Fibroblast of lung (primary cell): ENCODE data around the gene CCDC120. TPM values are rescaled to one million over a fixed set of nuclear protein-coding genes. Genes with fewer than 3 reads are reported as not detected.

ENCODE experiments used
- DNase-seq, 2 donors: peaks; one replicate each; pipeline versions ENCODE4 v3.0.0 to v3.0.0-alpha.2; 2010; ENCODE audit warnings: low read depth in 2 of 2
- H2AFZ ChIP-seq: 2 replicates; pipeline ENCODE4 v1.5.1; 2012; ENCODE audit warnings: low read length, control low read depth, inconsistent platforms
- H3K27ac ChIP-seq: 2 replicates; pipeline ENCODE4 v1.5.1; 2011; ENCODE audit warnings: low read length, control low read depth; ENCODE audit not compliant: insufficient read depth
- H3K27me3 ChIP-seq: 2 replicates; pipeline ENCODE4 v1.5.1; 2011; ENCODE audit warnings: mild to moderate bottlenecking, low read length; ENCODE audit not compliant: control insufficient read depth, insufficient read depth
- H3K36me3 ChIP-seq: 2 replicates; pipeline ENCODE4 v1.5.1; 2011; ENCODE audit warnings: low read length; ENCODE audit not compliant: control insufficient read depth, insufficient read depth
- H3K4me1 ChIP-seq: 2 replicates; pipeline ENCODE4 v1.5.1; 2011; ENCODE audit warnings: low read length; ENCODE audit not compliant: control insufficient read depth, insufficient read depth; ENCODE audit errors: extremely low read depth
- H3K4me2 ChIP-seq: 2 replicates; pipeline ENCODE4 v1.5.1; 2011; ENCODE audit warnings: low read length, control low read depth; ENCODE audit not compliant: insufficient read depth; ENCODE audit errors: extremely low read depth
- H3K4me3 ChIP-seq, 4 experiments: fragments of 200-600 bp in 1 of 4; sonication (generic) in 1 of 4; replicated peaks in 1 of 4; 2 replicates each; pipeline ENCODE4 v1.5.1; 2011 to 2016; ENCODE audit warnings: low read length in 4 of 4, low read depth in 3 of 4, mild to moderate bottlenecking in 3 of 4, control low read depth in 2 of 4, inconsistent platforms in 1 of 4, mixed read lengths in 1 of 4; ENCODE audit not compliant: insufficient read depth in 1 of 4; ENCODE audit errors: control extremely low read depth in 1 of 4
- H3K79me2 ChIP-seq: 2 replicates; pipeline ENCODE4 v1.5.1; 2012; ENCODE audit warnings: mild to moderate bottlenecking, low read length, inconsistent platforms; ENCODE audit not compliant: control insufficient read depth, insufficient read depth
- H3K9ac ChIP-seq: 2 replicates; pipeline ENCODE4 v1.5.1; 2011; ENCODE audit warnings: mild to moderate bottlenecking, low read length, control low read depth; ENCODE audit not compliant: insufficient read depth
- H3K9me3 ChIP-seq: 2 replicates; pipeline ENCODE4 v1.5.1; 2012; ENCODE audit warnings: low read depth, low read length; ENCODE audit not compliant: control insufficient read depth, insufficient read depth
- H4K20me1 ChIP-seq: 2 replicates; pipeline ENCODE4 v1.5.1; 2011; ENCODE audit warnings: low read length; ENCODE audit not compliant: control insufficient read depth, insufficient read depth; ENCODE audit errors: extremely low read depth
- EZH2 ChIP-seq: IDR thresholded peaks from 2 replicates; pipeline ENCODE4 v1.5.1; 2012; ENCODE audit warnings: low read length, control low read depth, mild to moderate bottlenecking; ENCODE audit errors: missing control alignments
- polyA plus RNA-seq, 2 donors: library from polyadenylated mRNA; depleted of rRNA in 1 of 2; stranded (reverse) in 1 of 2; unstranded in 1 of 2; fragments of >200 nt; gene quantifications; 2 replicates each; pipeline ENCODE4 v1.2.1, GENCODE V29; 2011 to 2012; ENCODE audit warnings: missing spikeins in 1 of 2
- total RNA-seq: library from RNA; depleted of rRNA; stranded (reverse); fragments of >200 nt; gene quantifications from 2 replicates; pipeline ENCODE4 v1.2.1, GENCODE V29; 2014
- TF ChIP-seq, protein P1 (sequence below), 2 donors: IDR thresholded peaks in 1 of 2; conservative IDR thresholded peaks in 1 of 2; 1 replicate in 1 of 2; 2 replicates in 1 of 2; pipeline ENCODE4 v1.5.1; 2011 to 2012; ENCODE audit warnings: low read length in 2 of 2, control low read depth in 1 of 2, inconsistent platforms in 1 of 2, low read depth in 1 of 2, mild to moderate bottlenecking in 1 of 2

The CCDC120 gene
- total and polyA plus RNA-seq, 2 donors (not counting 1 experiment from before 2014, with no cell fraction given) = 0.52 to 0.66 TPM

DNA sequence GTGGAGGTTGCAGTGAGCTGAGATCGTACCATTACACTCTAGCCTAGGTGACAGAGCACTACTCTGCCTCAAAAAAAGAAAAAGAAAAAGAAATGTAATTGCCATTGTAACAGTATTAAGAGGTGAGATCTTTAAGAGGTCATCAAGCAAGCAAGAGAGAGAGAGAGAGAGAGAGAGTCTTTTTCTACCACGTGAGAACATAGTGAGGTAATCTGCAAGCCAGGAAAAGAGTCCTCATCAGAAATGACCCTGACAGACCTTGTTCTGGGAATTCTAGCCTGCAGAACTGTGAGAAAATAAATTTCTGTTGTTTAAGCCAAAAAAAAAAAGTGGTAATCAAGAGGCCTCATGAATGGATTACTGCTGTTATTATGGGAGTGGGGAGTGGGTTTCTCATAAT lies 49.8 kb downstream of the CCDC120 start:
- TF ChIP-seq, protein P1, sequence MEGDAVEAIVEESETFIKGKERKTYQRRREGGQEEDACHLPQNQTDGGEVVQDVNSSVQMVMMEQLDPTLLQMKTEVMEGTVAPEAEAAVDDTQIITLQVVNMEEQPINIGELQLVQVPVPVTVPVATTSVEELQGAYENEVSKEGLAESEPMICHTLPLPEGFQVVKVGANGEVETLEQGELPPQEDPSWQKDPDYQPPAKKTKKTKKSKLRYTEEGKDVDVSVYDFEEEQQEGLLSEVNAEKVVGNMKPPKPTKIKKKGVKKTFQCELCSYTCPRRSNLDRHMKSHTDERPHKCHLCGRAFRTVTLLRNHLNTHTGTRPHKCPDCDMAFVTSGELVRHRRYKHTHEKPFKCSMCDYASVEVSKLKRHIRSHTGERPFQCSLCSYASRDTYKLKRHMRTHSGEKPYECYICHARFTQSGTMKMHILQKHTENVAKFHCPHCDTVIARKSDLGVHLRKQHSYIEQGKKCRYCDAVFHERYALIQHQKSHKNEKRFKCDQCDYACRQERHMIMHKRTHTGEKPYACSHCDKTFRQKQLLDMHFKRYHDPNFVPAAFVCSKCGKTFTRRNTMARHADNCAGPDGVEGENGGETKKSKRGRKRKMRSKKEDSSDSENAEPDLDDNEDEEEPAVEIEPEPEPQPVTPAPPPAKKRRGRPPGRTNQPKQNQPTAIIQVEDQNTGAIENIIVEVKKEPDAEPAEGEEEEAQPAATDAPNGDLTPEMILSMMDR (conservative IDR thresholded peaks at IDR 0.05 in 1 of 2, IDR thresholded peaks at IDR 0.05 in 1 of 2; ENCODE audit: low read depth in 1 of 2, low read length in 2 of 2) = no peak
- TF ChIP-seq EZH2 = no peak
- Histone ChIP-seq H3K79me2 (no peaks in the 10 kb centered on the region), H3K4me3 (no peak overlapping the region), H4K20me1 (no peaks in the 10 kb centered on the region), H3K4me2 (no peak overlapping the region), H3K4me1 (no peaks in the 10 kb centered on the region), H3K27me3 (no peaks in the 10 kb centered on the region), H3K27ac (no peak overlapping the region), H3K9me3 (no peaks in the 10 kb centered on the region), H3K9ac (no peak overlapping the region), H3K36me3 (peaks cover 3% of the 10 kb centered on the region), H2AFZ (no peak overlapping the region)
- no peak for DNase-seq

DNA sequence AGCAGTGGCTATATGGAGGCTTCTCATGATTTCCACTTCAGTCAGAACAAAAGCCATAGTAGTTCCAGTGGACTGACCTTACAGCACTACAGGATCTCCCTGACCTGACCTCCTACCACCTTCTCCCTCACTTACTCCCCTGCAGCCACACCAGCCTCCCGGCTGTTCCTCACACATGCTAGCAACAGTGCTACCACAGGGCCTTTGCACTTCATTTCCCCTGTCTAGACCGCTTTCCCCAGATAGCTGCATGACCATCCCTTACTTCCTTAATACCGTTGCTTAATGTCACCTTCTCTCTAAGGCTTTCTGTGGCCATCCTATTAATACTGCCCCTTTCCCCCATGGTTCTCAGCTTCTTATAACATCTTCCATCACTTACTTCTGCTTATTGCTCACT lies 51.6 kb downstream of the CCDC120 start:
- no peak overlapping the region for H3K27ac ChIP-seq
- no peaks in the 10 kb centered on the region for H3K4me1 ChIP-seq
- no peaks in the 10 kb centered on the region for H4K20me1 ChIP-seq
- H3K36me3 ChIP-seq = peaks cover 4% of the 10 kb centered on the region
- H3K79me2 ChIP-seq = no peaks in the 10 kb centered on the region
- H3K27me3 ChIP-seq = no peaks in the 10 kb centered on the region
- DNase-seq = no peak
- no peak overlapping the region for H3K4me2 ChIP-seq
- no peak overlapping the region for H3K9ac ChIP-seq
- H3K4me3 ChIP-seq = no peak overlapping the region
- no peak overlapping the region for H2AFZ ChIP-seq
- TF ChIP-seq EZH2 = no peak
- TF ChIP-seq, protein P1 (conservative IDR thresholded peaks at IDR 0.05 in 1 of 2, IDR thresholded peaks at IDR 0.05 in 1 of 2; ENCODE audit: low read depth in 1 of 2, low read length in 2 of 2) = no peak
- H3K9me3 ChIP-seq = no peaks in the 10 kb centered on the region

DNA sequence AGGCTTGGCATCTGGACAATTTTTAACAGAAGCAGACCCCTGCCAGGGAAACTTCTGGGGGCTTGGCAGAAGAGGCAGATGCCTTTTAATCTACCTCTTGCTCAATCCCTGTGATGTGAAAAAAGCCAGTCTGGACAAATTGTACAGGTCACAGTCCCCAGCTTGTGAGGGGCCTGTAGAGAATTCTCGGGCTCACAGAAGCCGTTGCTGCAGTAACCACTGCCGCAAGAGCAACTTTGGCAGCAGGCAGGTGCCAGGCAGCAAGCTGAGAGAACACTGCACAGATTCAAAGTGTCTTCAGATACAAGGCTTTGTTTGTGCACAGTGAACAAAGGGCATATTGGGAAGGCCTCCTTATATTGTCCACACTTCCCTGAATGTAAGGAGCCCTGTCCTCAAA lies 53.0 kb downstream of the CCDC120 start:
- H3K4me3 ChIP-seq = no peak overlapping the region
- TF ChIP-seq, protein P1 (conservative IDR thresholded peaks at IDR 0.05 in 1 of 2, IDR thresholded peaks at IDR 0.05 in 1 of 2; ENCODE audit: low read depth in 1 of 2, low read length in 2 of 2) = no peak
- TF ChIP-seq EZH2 = no peak
- DNase-seq = no peak
- no peaks in the 10 kb centered on the region for H3K27me3 ChIP-seq
- H3K36me3 ChIP-seq = peaks cover 8% of the 10 kb centered on the region
- no peaks in the 10 kb centered on the region for H4K20me1 ChIP-seq
- H3K4me2 ChIP-seq = no peak overlapping the region
- no peak overlapping the region for H3K27ac ChIP-seq
- H3K4me1 ChIP-seq = no peaks in the 10 kb centered on the region
- no peak overlapping the region for H2AFZ ChIP-seq
- H3K79me2 ChIP-seq = no peaks in the 10 kb centered on the region
- H3K9me3 ChIP-seq = no peaks in the 10 kb centered on the region
- no peak overlapping the region for H3K9ac ChIP-seq
